ENCODE results near the gene CDK5RAP1. TPM values are rescaled to one million over a fixed set of nuclear protein-coding genes. Genes with fewer than 3 reads are reported as not detected.

The CDK5RAP1 gene
- total and polyA plus RNA-seq, 4 donors = 11.3 to 22.1 (median 14.8) TPM

DNA sequence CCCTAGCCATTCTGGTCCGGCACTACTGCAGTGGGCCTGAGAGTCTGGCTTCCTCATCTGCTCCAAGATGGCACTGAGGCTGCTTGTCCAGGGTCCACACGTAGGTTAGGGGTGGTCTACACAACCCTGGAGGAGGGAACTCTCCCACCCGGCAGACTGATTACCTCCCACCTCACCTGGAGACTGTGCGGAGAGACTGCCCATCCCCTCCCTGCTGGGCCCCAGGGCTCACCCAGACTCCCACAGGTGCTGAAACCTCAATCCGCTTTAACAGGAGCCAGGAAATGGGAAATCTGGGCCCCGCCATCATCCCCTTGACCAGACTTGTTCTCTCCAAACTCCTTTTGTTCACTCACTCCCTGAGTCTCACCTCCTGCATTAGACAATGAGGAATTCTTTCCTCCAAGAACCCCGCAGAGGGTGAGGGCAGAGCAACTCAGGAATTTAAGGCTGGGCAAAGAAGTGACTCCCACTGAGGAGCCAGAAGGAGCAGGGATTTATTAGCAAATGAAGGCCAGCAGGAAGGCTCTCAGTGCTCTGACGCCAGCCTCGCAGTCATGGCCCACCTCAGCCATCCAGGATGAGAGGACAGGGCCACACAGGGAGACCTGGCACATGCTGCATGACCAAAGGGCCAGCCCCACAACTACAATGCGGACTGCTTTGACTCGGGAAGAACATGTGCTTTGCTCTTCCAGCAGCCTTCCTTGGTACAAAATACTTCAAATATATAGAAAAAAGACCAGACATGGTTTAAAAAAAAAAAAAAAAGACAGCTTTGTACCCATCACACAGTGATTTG, 53.0 kb downstream of the CDK5RAP1 start:
- Histone ChIP-seq H3K27ac (ENCODE audit: low read depth in 1 of 2, low read length in 2 of 2) (no peak overlapping the region), H3K36me3 (ENCODE audit: control insufficient read depth in 4 of 4, insufficient read depth in 3 of 4, low read depth in 1 of 4, low read length in 3 of 4) (peaks cover 0 to 4% (median 0%) of the 10 kb centered on the region in 4 donors), H3K4me3 (ENCODE audit: low read depth in 1 of 3, low read length in 3 of 3) (no peak overlapping the region), H3K4me1 (ENCODE audit: control insufficient read depth in 4 of 4, insufficient read depth in 4 of 4, low read length in 3 of 4) (peaks cover 0 to 2% (median 0%) of the 10 kb centered on the region in 4 donors), H3K9ac (ENCODE audit: low read depth in 1 of 2, low read length in 2 of 2) (no peak overlapping the region), H3K27me3 (ENCODE audit: control insufficient read depth in 4 of 4, insufficient read depth in 4 of 4, low read length in 3 of 4) (no peaks in the 10 kb centered on the region), H3K9me3 (ENCODE audit: control insufficient read depth in 4 of 4, low read length in 3 of 4) (no peaks in the 10 kb centered on the region)
- WGBS = 94% methylated on average over 11 of the region's 11 CpGs
- DNase-seq (ENCODE audit: low spot score) = no peak
- TF ChIP-seq GABPA (IDR thresholded peaks at IDR 0.05 in 1 of 2, conservative IDR thresholded peaks at IDR 0.05 in 1 of 2) (no peak), TAF1 (conservative IDR thresholded peaks at IDR 0.05) (no peak), HNF4G (IDR thresholded peaks at IDR 0.05) (no peak)
- TF ChIP-seq, protein P1, sequence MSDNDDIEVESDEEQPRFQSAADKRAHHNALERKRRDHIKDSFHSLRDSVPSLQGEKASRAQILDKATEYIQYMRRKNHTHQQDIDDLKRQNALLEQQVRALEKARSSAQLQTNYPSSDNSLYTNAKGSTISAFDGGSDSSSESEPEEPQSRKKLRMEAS (IDR thresholded peaks at IDR 0.05) = no peak

DNA sequence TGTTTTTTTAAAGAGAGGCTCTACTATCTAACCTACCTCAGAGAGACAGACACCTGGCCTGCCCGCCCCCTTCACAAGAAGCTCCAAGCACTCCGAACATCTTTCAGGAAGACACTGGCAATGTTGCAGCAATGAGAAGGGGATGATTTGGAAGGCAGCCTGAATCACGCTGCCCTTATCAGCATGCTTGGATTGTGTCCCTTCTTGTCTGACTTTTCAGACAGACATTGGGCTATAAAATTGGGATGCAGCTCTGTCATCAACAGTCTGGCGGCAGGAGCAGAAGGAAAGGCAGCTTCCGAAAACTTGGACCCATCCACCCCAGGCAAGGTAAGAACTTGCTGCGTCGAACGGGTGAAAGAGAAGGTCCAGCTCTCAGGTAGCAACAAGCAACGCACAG, 56.0 kb downstream of the CDK5RAP1 start:
- Histone ChIP-seq H3K4me3 (ENCODE audit: low read depth in 1 of 3, low read length in 3 of 3) (no peak overlapping the region), H3K27ac (ENCODE audit: low read depth in 1 of 2, low read length in 2 of 2) (no peak overlapping the region), H3K36me3 (ENCODE audit: control insufficient read depth in 4 of 4, insufficient read depth in 3 of 4, low read depth in 1 of 4, low read length in 3 of 4) (peaks cover 0 to 4% (median 0%) of the 10 kb centered on the region in 4 donors), H3K27me3 (ENCODE audit: control insufficient read depth in 4 of 4, insufficient read depth in 4 of 4, low read length in 3 of 4) (no peaks in the 10 kb centered on the region), H3K4me1 (ENCODE audit: control insufficient read depth in 4 of 4, insufficient read depth in 4 of 4, low read length in 3 of 4) (peaks cover 0 to 2% (median 0%) of the 10 kb centered on the region in 4 donors), H3K9ac (ENCODE audit: low read depth in 1 of 2, low read length in 2 of 2) (no peak overlapping the region), H3K9me3 (ENCODE audit: control insufficient read depth in 4 of 4, low read length in 3 of 4) (no peaks in the 10 kb centered on the region)
- WGBS = 85% methylated on average over 9 of the region's 9 CpGs
- TF ChIP-seq RXRA (IDR thresholded peaks at IDR 0.05) = no peak
- TF ChIP-seq, protein P1 (IDR thresholded peaks at IDR 0.05) = no peak
- DNase-seq (ENCODE audit: low spot score) = no peak

DNA sequence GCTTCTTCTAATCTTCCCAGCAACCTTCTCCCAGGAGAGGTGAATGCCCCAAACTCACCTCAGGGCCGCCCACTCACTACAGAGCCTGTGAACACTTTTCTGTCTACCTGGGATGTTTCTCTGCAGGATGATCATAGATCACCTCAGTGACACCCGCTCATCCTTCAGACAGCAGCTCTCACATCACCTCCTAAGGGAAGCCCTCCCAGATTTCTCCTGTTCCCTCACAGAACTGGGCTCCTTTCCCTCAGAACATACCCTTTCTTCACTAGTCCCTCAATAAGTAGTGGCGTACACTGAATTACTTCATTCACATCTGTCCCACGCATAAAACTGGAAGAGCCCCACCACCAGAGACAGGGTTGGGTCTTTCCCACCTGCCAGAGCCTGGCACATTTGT, 57.8 kb downstream of the CDK5RAP1 start:
- no peak overlapping the region for H3K4me3 ChIP-seq (ENCODE audit: low read depth in 1 of 3, low read length in 3 of 3)
- 98% methylated on average over 4 of the region's 4 CpGs for WGBS
- H3K27ac ChIP-seq (ENCODE audit: low read depth in 1 of 2, low read length in 2 of 2) = no peak overlapping the region
- no peaks in the 10 kb centered on the region for H3K27me3 ChIP-seq (ENCODE audit: control insufficient read depth in 4 of 4, insufficient read depth in 4 of 4, low read length in 3 of 4)
- DNase-seq (ENCODE audit: low spot score) = no peak
- no peak for TF ChIP-seq FOXA1 (IDR thresholded peaks at IDR 0.05)
- TF ChIP-seq, protein P2, sequence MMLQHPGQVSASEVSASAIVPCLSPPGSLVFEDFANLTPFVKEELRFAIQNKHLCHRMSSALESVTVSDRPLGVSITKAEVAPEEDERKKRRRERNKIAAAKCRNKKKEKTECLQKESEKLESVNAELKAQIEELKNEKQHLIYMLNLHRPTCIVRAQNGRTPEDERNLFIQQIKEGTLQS (IDR thresholded peaks at IDR 0.05) = no peak
- no peak for TF ChIP-seq HNF4G (IDR thresholded peaks at IDR 0.05)
- no peak for TF ChIP-seq EGR1 (IDR thresholded peaks at IDR 0.05; ENCODE audit: low read depth in 2 of 2)
- peaks cover 0 to 2% (median 0%) of the 10 kb centered on the region in 4 donors for H3K4me1 ChIP-seq (ENCODE audit: control insufficient read depth in 4 of 4, insufficient read depth in 4 of 4, low read length in 3 of 4)
- H3K36me3 ChIP-seq (ENCODE audit: control insufficient read depth in 4 of 4, insufficient read depth in 3 of 4, low read depth in 1 of 4, low read length in 3 of 4) = no peaks in the 10 kb centered on the region
- H3K9me3 ChIP-seq (ENCODE audit: control insufficient read depth in 4 of 4, low read length in 3 of 4) = no peaks in the 10 kb centered on the region
- no peak overlapping the region for H3K9ac ChIP-seq (ENCODE audit: low read depth in 1 of 2, low read length in 2 of 2)

DNA sequence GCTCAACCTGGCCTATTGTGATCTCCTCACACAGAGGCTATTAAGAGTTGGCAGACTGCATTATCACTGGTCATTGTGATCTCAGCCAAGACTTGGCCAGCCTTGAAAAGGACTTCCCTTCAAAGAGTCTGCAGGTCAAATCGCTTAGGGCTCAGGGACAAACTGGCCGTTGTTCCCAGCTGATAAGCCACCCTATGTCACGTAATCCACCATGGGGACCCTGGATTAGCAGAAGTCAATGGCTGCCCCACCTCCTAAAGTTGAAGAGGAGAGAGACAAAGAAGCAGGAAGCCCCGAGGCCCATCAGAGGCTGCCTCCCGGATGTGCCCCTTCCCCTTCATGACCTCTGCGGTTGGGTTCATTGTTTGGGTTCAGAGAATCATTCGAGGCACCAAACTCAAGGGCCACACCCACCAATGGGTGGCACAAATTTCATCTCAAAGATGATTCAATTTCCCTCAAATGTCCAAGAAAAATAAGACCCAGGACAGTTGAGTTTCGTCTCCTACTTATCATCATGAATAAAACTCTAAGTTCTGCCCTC, 61.7 kb downstream of the CDK5RAP1 start:
- no peaks in the 10 kb centered on the region for H3K27me3 ChIP-seq (ENCODE audit: control insufficient read depth in 4 of 4, insufficient read depth in 4 of 4, low read length in 3 of 4)
- TF ChIP-seq, protein P1 (IDR thresholded peaks at IDR 0.05) = no peak
- TF ChIP-seq RAD21 (IDR thresholded peaks at IDR 0.05) (no peak), FOXA1 (IDR thresholded peaks at IDR 0.05) (no peak)
- TF ChIP-seq, protein P2 (IDR thresholded peaks at IDR 0.05) = no peak
- 73% methylated on average over 8 of the region's 8 CpGs for WGBS
- no peaks in the 10 kb centered on the region for H3K36me3 ChIP-seq (ENCODE audit: control insufficient read depth in 4 of 4, insufficient read depth in 3 of 4, low read depth in 1 of 4, low read length in 3 of 4)
- H3K9ac ChIP-seq (ENCODE audit: low read depth in 1 of 2, low read length in 2 of 2) = no peak overlapping the region
- no peak overlapping the region for H3K4me3 ChIP-seq (ENCODE audit: low read depth in 1 of 3, low read length in 3 of 3)
- DNase-seq (ENCODE audit: low spot score) = no peak
- no peak overlapping the region for H3K27ac ChIP-seq (ENCODE audit: low read depth in 1 of 2, low read length in 2 of 2)
- H3K9me3 ChIP-seq (ENCODE audit: control insufficient read depth in 4 of 4, low read length in 3 of 4) = no peaks in the 10 kb centered on the region
- H3K4me1 ChIP-seq (ENCODE audit: control insufficient read depth in 4 of 4, insufficient read depth in 4 of 4, low read length in 3 of 4) = peaks cover 0 to 2% (median 0%) of the 10 kb centered on the region in 4 donors

Data from liver (tissue), 9 donors.